Hepatocyte (in vitro differentiated cells): ENCODE data around the gene ATG4B. TPM values are rescaled to one million over a fixed set of nuclear protein-coding genes. Genes with fewer than 3 reads are reported as not detected.

Source experiments
- DNase-seq: peaks from one replicate; pipeline ENCODE4 v3.0.0-alpha.2; 2016; ENCODE audit warnings: low spot score
- H2AFZ ChIP-seq: fragments of 200-600 bp; sonication (generic); 2 replicates; pipeline ENCODE4 v1.6.0; 2016; ENCODE audit warnings: antibody characterized with exemption, mild to moderate bottlenecking
- H3K27ac ChIP-seq: fragments of 200-600 bp; sonication (generic); 2 replicates; pipeline ENCODE4 v1.5.1; 2016; ENCODE audit warnings: mild to moderate bottlenecking
- H3K27me3 ChIP-seq: fragments of 200-600 bp; sonication (generic); 2 replicates; pipeline ENCODE4 v1.6.1; 2016
- H3K36me3 ChIP-seq: fragments of 200-600 bp; sonication (generic); replicated peaks from 2 replicates; pipeline ENCODE4 v1.5.1; 2016; ENCODE audit warnings: low read depth; ENCODE audit not compliant: insufficient read depth
- H3K4me1 ChIP-seq: fragments of 200-600 bp; sonication (generic); 2 replicates; pipeline ENCODE4 v1.5.1; 2016; ENCODE audit warnings: mild to moderate bottlenecking, moderate library complexity; ENCODE audit not compliant: insufficient read depth
- H3K4me2 ChIP-seq: fragments of 200-600 bp; sonication (generic); 2 replicates; pipeline ENCODE4 v1.6.0; 2016
- H3K4me3 ChIP-seq: fragments of 200-600 bp; sonication (generic); 2 replicates; pipeline ENCODE4 v1.5.1; 2016; ENCODE audit warnings: mild to moderate bottlenecking
- H3K79me2 ChIP-seq: fragments of 200-600 bp; sonication (generic); 2 replicates; pipeline ENCODE4 v1.6.0; 2017; ENCODE audit warnings: mild to moderate bottlenecking
- H3K9me2 ChIP-seq: fragments of 200-600 bp; sonication (generic); replicated peaks from 2 replicates; pipeline ENCODE4 v1.6.0; 2017; ENCODE audit warnings: mild to moderate bottlenecking; ENCODE audit not compliant: insufficient read depth
- H3K9me3 ChIP-seq: fragments of 200-600 bp; sonication (generic); 2 replicates; pipeline ENCODE4 v1.5.1; 2016; ENCODE audit warnings: low read depth, mild to moderate bottlenecking
- H4K20me1 ChIP-seq: fragments of 200-600 bp; sonication (generic); 2 replicates; pipeline ENCODE4 v1.6.0; 2016; ENCODE audit warnings: mild to moderate bottlenecking; ENCODE audit not compliant: insufficient read depth, poor library complexity, severe bottlenecking
- CTCF ChIP-seq: fragments of 200-600 bp; sonication (generic); IDR thresholded peaks from 2 replicates; pipeline ENCODE4 v1.5.1; 2016; ENCODE audit warnings: antibody characterized with exemption, mild to moderate bottlenecking; ENCODE audit not compliant: poor library complexity
- EZH2 ChIP-seq: fragments of 200-600 bp; sonication (generic); IDR thresholded peaks from 2 replicates; pipeline ENCODE4 v1.6.1; 2016; ENCODE audit warnings: antibody characterized with exemption, mild to moderate bottlenecking, borderline replicate concordance
- EZH2phosphoT487 ChIP-seq: fragments of 200-600 bp; sonication (generic); IDR thresholded peaks from one replicate; pipeline ENCODE4 v1.6.1; 2018; ENCODE audit warnings: antibody characterized with exemption, mild to moderate bottlenecking, low read depth, moderate library complexity; ENCODE audit not compliant: unreplicated experiment, severe bottlenecking
- WGBS: methylation state at CpG from one replicate; pipeline ENCODE4 v1.1.6; 2016; ENCODE audit warnings: low lambda C conversion rate; ENCODE audit errors: missing lambda C conversion rate; 5-methylcytosine and 5-hydroxymethylcytosine counted together
- polyA plus RNA-seq: library from polyadenylated mRNA; unstranded; fragments of >200 nt; fragmentation: Nextera tagmentation; extraction: Ambion mirVana; gene quantifications from 2 replicates; pipeline ENCODE4 v1.2.1, GENCODE V29; 2016
- total RNA-seq: library from RNA; depleted of rRNA; stranded (reverse); fragments of >200 nt; gene quantifications from 2 replicates; pipeline ENCODE4 v1.2.3, GENCODE V29; 2014

Gene ATG4B
- total and polyA plus RNA-seq, 2 experiments from 2014 or later, result 61.3 to 108 TPM

GRCh38 chr2:241653210-241653750, 15.8 kb downstream of the ATG4B start:
- H3K9me3 ChIP-seq, result no peaks in the 10 kb centered on the region
- peak; percentile 32 for DNase-seq
- no peak overlapping the region for H2AFZ ChIP-seq
- TF ChIP-seq CTCF (no peak), EZH2 (no peak), EZH2phosphoT487 (no peak)
- H3K9me2 ChIP-seq, result no peaks in the 10 kb centered on the region
- H3K36me3 ChIP-seq, result no peaks in the 10 kb centered on the region
- no peaks in the 10 kb centered on the region for H3K4me1 ChIP-seq
- H3K4me2 ChIP-seq, result no peak overlapping the region
- H3K27me3 ChIP-seq, result no peaks in the 10 kb centered on the region
- no peak overlapping the region for H3K27ac ChIP-seq
- H4K20me1 ChIP-seq, result peaks cover 13% of the 10 kb centered on the region
- H3K79me2 ChIP-seq, result peaks cover 22% of the 10 kb centered on the region
- 90% methylated on average over 13 of the region's 13 CpGs for WGBS
- no peak overlapping the region for H3K4me3 ChIP-seq

GRCh38 chr2:241654551-241654950, 17.1 kb downstream of the ATG4B start:
- no peak overlapping the region for H3K4me3 ChIP-seq
- DNase-seq, result no peak
- H3K36me3 ChIP-seq, result no peaks in the 10 kb centered on the region
- H2AFZ ChIP-seq, result no peak overlapping the region
- no peak overlapping the region for H3K4me2 ChIP-seq
- no peak overlapping the region for H3K27ac ChIP-seq
- no peaks in the 10 kb centered on the region for H3K9me3 ChIP-seq
- no peaks in the 10 kb centered on the region for H3K9me2 ChIP-seq
- WGBS, result 93% methylated on average over 12 of the region's 12 CpGs
- H3K27me3 ChIP-seq, result no peaks in the 10 kb centered on the region
- TF ChIP-seq CTCF (no peak), EZH2phosphoT487 (no peak), EZH2 (no peak)
- no peaks in the 10 kb centered on the region for H3K4me1 ChIP-seq
- no peaks in the 10 kb centered on the region for H4K20me1 ChIP-seq
- H3K79me2 ChIP-seq, result peaks cover 10% of the 10 kb centered on the region

- no peaks in the 10 kb centered on the region for H3K9me2 ChIP-seq
- H4K20me1 ChIP-seq, result no peaks in the 10 kb centered on the region
- no peak overlapping the region for H3K27ac ChIP-seq
- TF ChIP-seq EZH2 (no peak), EZH2phosphoT487 (no peak), CTCF (no peak)
- WGBS, result 97% methylated on average over 17 of the region's 17 CpGs
- no peak for DNase-seq
- H3K9me3 ChIP-seq, result no peaks in the 10 kb centered on the region
- no peaks in the 10 kb centered on the region for H3K27me3 ChIP-seq
- no peak overlapping the region for H3K4me3 ChIP-seq
- H3K79me2 ChIP-seq, result no peaks in the 10 kb centered on the region
- no peaks in the 10 kb centered on the region for H3K4me1 ChIP-seq
- no peak overlapping the region for H2AFZ ChIP-seq
- no peak overlapping the region for H3K4me2 ChIP-seq
- no peaks in the 10 kb centered on the region for H3K36me3 ChIP-seq
These were observed 18.2 kb downstream of the ATG4B start for GRCh38 chr2:241655516-241656189.
